ENCODE measurements around the gene PYDC2.
"Not testable (repeated sequence)": the region's sequence is repeated elsewhere in the genome, so short reads cannot be mapped to it uniquely, and the experiment has no call there.

The PYDC2 gene

DNA sequence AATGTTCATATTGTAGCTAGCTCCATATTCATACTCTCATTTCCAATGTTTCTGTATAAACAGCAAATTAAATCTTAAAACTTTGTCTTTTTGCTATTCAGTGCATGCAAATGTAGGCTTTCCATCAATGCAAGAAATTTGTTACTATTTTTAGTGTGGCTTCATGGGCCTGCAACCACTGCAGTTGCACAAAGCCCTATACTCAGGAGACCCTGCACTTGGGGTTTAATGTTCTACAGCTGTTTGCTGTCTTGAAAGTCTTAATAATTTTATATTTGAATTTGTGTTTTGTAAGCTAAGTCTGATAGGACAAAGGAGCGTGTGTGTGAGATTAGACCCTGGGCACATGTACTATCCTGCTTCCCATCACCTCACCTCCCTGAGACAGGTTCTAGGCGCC, 9.6 kb downstream of the PYDC2 start:
- DNase-seq (ENCODE audit: low spot score) = no peak

DNA sequence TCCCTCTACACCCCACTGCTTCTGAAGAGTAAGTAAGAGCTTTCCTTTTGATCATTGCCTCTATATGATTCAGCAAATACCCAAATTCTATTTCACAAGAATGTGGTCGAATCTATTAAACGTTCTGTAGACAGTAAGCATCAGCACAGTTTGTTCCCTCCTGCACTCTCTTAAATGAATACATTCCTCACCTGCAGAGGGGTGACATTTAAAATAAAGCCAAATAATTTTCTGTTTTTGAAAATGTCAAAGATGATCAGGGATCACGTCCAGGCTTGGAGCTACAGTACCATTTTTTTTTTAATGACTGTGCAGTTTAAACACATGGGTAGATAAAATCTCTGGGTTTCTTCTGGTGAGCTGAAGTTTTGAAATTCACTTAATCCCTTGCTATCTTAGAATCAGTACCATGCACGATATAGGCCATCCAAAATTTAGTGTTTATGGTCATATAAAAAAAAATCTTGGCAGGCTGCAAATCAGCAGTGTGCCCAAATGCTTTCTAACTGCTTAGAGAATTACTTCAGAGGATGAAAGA, 12.8 kb downstream of the PYDC2 start:
- DNase-seq (ENCODE audit: low spot score) = no peak

DNA sequence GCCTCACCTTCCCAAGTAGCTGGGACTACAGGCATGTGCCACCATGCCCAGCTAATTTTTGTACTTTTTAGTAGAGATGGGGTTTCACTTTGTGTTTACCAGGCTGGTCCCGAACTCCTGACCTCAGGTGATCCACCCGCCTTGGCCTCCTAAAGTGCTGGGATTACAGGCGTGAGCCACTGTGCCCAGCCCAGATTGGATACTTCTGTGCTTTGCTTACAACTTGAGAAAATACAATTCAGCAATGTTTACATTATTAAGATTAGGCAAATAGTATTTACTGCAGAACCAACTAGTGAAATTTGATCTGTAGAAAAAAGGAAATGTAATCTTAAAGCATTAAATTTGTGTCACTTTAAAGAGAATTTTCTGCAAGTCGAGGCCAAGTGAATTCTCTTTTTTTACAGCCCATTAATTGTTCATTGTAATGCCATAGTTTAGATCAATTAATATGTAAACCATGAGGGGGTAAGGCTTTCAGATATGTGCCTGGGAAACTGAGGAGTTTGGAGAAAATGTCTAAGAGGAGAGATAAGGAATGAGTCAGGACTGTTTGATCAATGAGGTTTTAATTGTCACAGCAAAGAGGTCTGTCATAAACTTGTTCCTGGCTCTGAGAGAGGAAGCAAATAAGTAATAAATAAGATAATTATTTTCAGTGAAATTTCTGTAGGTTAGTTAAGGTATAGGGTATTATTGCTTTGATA, 15.3 kb downstream of the PYDC2 start:
- peak; percentile 12 for DNase-seq (ENCODE audit: low spot score)

DNA sequence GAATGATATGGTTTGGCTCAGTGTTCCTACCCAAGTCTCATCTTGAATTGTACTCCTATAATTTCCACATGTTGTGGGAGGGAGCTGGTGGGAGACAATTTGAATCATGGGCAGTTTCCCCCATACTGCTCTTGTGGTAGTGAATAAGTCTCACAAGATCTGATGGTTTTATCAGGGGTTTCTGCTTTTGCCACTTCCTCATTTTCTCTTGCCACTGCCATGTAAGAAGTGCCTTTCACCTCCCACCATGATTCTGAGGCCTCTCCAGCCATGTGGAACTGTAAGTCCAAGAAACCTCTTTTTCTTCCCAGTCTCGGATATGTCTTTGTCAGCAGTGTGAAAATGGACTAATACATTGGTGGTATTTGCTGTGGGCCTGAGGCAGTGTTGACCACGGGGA, 23.0 kb downstream of the PYDC2 start:
- not testable (repeated sequence) for DNase-seq (ENCODE audit: low spot score)

DNA sequence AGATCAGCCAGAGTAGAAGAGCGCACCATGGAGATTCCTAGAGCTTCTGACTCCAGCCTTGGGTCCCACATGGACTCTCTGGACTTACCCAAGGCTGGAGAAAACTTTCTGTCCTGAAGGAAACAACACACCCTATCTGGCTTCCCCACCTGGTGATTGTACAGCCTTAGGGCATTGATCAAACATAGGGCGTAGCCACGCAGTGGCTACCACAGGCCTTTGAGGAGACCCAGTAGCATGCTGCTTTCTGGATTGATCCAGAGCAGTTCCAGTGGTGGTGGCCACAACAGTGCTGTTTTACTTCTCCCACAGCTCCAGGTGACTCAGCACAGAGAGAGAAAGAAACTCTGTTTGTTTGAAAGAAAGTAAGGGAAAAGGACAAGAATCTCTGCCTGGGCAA, 23.5 kb downstream of the PYDC2 start:
- DNase-seq (ENCODE audit: low spot score) = no peak

DNA sequence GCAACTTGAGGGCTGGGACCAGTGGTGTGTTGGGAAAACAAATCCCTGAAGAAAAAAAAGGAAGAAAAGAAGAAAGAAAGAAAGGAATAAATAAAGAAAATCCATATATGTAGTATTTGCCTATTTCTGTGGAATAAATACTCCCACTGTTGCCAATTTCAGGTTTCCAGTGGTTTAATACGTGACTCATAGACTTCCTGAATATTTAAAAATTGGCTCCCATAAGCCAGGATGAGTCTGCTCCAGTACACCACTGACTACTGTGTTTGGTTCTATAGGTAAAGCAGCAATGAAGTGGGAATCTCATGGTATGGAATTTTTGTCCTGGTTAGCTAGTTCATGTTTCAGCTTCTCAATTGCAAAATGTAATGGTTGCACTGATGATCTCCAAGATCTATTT, 31.6 kb downstream of the PYDC2 start:
- DNase-seq (ENCODE audit: low spot score) = peak; percentile 9

DNA sequence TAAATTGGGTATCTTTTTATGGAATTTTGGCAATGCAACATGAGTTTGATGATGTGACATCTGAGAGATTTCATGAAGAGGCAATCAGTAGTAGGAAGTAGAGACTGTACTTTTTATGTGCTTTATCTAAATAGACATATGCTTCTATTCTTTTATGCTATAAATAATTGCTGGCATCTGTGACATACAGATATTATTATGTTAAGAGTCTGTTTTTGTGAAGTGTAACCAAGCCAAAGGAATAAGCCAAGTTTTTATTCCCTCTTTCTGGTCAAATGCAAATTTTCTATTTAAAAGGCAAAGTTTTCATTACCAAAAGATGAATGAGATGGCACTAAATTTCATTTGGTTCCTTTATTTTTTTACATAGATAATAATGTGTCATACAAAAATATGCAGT, 32.4 kb downstream of the PYDC2 start:
- DNase-seq (ENCODE audit: low spot score) = no peak

DNA sequence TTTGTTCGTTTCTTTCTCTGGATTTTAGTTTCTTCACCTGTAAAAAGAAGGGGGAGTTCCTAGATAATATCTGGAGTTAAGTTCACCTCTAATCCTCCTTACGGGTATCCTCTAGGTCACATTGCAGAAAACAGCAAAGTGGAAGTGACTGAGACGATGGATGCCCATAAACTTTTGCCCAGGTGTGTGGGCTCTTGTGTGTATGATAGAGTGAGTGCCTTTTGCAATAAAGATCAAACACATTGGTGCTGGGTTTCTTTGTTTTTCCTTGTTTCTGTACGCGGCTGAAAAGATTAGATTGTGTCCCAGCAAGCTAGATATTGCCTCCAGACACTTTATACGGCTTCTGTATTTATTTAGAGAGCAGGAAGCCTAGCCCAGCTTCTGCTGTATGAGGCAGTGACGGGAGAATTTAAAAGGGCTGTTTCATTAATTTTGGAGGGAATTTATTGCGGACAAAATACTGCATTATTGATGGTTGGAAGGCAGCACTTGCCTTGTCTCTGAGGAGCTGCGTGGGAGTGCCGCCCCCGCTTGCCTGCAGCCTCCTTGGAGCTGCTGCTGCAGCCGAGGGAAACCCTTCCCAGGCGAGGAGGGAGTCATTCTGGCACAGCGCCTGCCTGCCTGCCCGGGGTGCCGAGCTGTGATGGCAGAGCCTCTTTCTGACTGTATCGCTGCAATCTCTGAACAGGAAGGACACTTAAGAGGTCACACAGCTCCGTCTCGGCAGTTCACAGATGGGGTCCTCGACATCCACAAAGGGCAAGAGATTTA, 38.5 kb downstream of the PYDC2 start:
- DNase-seq (ENCODE audit: low spot score) = peak; percentile 66

DNA sequence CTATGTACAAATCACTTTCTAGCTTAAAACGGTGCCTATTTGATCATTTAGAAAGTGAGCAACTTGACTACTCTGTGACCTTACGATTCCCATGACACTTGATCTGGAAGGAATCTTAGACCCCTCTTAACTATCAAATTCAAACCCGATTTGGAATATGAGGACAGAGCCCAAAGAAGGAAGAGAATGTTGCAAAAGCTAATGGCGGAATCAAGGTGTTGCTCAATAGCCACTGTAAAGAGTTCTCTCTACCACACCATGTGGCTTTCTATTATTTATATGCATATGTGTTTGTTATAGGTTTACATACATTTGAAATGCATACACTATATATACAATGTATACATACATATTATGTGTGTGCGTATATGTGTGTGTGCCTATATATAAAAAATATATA, 39.9 kb downstream of the PYDC2 start:
- no peak for DNase-seq (ENCODE audit: low spot score)

DNA sequence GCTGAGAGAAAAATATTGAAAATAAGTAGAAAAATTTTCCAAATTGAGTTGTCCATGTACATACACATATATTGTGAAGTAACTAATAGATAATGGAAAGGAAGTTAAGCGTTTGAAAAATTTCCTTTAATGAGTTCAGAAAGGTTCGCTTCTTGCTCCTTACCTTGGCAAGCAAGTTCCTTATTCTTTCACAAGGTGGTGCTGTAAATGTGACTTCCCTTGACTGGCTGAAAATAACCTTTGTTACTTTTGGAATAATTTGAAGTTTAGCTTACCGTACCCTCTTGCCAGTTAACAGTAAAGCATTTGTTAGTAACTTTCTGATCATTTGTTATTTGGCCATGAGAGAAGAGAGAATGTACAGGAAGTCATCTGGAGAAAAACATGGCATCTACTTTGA, 41.6 kb downstream of the PYDC2 start:
- peak; percentile 24 for DNase-seq (ENCODE audit: low spot score)

DNA sequence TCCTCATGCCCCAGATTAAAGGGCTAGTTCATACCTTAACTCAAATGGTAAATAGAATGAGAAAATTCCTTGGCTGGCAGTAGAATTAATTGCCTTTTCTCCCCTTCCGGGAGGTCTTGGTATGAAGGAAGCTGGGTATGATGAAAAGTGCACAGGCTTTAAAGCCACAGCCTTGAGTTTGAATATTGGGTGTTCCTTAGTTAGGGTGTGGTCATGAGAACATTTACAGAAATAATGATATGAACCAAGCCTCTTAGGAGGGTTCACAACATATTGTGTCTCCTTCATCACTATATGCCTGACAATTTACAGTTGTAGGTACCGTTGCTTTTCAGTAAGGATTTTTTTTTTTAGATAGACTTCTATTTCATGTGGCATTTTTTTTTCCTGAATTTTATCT, 48.1 kb downstream of the PYDC2 start:
- no peak for DNase-seq (ENCODE audit: low spot score)

All from kidney tubule cell (primary cell).